GM23338 (cell line): ENCODE results near the gene IRF2BPL. TPM values are rescaled to one million over a fixed set of nuclear protein-coding genes. Genes with fewer than 3 reads are reported as not detected.
A peak's percentile ranks its signal among the peaks of the same experiment; 100 is the strongest.

ENCODE experiments used
- ATAC-seq: fragments of 200-7000 bp; cut with Tn5 transposase; 3 replicates; pipeline ENCODE4 v1.9.1; 2020
- DNase-seq: peaks from one replicate; pipeline ENCODE4 v3.0.0-alpha.2; 2015; ENCODE audit warnings: low spot score
- H2AFZ ChIP-seq: fragments of 200-600 bp; sonication (generic); 2 replicates; pipeline ENCODE4 v1.8.0; 2016; ENCODE audit warnings: antibody characterized with exemption, mild to moderate bottlenecking, moderate library complexity
- H3F3A ChIP-seq: fragments of 200-600 bp; sonication (generic); replicated peaks from 2 replicates; pipeline ENCODE4 v1.8.0; 2017; ENCODE audit warnings: antibody characterized with exemption, mixed run types, low read depth
- H3K27ac ChIP-seq: fragments of 200-600 bp; sonication (generic); 2 replicates; pipeline ENCODE4 v1.6.1; 2016; ENCODE audit warnings: low read depth
- H3K27me3 ChIP-seq: fragments of 200-600 bp; sonication (generic); 2 replicates; pipeline ENCODE4 v1.8.0; 2016; ENCODE audit warnings: mild to moderate bottlenecking, mixed run types, moderate library complexity; ENCODE audit not compliant: insufficient read depth
- H3K36me3 ChIP-seq: fragments of 200-600 bp; sonication (generic); 2 replicates; pipeline ENCODE4 v1.8.0; 2016; ENCODE audit warnings: mild to moderate bottlenecking; ENCODE audit not compliant: insufficient read depth
- H3K4me1 ChIP-seq: fragments of 200-600 bp; sonication (generic); 2 replicates; pipeline ENCODE4 v1.8.0; 2016; ENCODE audit warnings: mild to moderate bottlenecking, moderate library complexity; ENCODE audit not compliant: insufficient read depth
- H3K4me2 ChIP-seq: fragments of 200-600 bp; sonication (generic); 2 replicates; pipeline ENCODE4 v1.7.1; 2017; ENCODE audit warnings: mixed run types
- H3K4me3 ChIP-seq: fragments of 200-600 bp; sonication (generic); 2 replicates; pipeline ENCODE4 v1.6.1; 2016; ENCODE audit warnings: mixed run types
- H3K79me2 ChIP-seq: fragments of 200-600 bp; sonication (generic); replicated peaks from 2 replicates; pipeline ENCODE4 v1.8.0; 2017; ENCODE audit warnings: mild to moderate bottlenecking; ENCODE audit not compliant: insufficient read depth
- H3K9me2 ChIP-seq: fragments of 200-600 bp; sonication (generic); 2 replicates; pipeline ENCODE4 v1.8.0; 2017; ENCODE audit not compliant: insufficient read depth
- H4K20me1 ChIP-seq: fragments of 200-600 bp; sonication (generic); replicated peaks from 2 replicates; pipeline ENCODE4 v1.8.0; 2017; ENCODE audit warnings: mild to moderate bottlenecking; ENCODE audit not compliant: insufficient read depth
- H3K27ac Mint-ChIP-seq: 2 replicates; pipeline ENCODE4 v1.8.0; 2020; ENCODE audit warnings: inconsistent platforms, mild to moderate bottlenecking, moderate library complexity, mixed read lengths
- H3K27me3 Mint-ChIP-seq: 3 replicates; pipeline ENCODE4 v1.8.0; 2022; ENCODE audit warnings: low read depth, mild to moderate bottlenecking, moderate library complexity, mixed read lengths, inconsistent platforms; ENCODE audit not compliant: insufficient read depth, poor library complexity
- H3K36me3 Mint-ChIP-seq: 3 replicates; pipeline ENCODE4 v1.8.0; 2021; ENCODE audit warnings: low read depth, mild to moderate bottlenecking, inconsistent platforms, moderate library complexity, mixed read lengths
- H3K4me1 Mint-ChIP-seq: 3 replicates; pipeline ENCODE4 v1.8.0; 2020; ENCODE audit warnings: mild to moderate bottlenecking, inconsistent platforms, mixed read lengths
- H3K4me3 Mint-ChIP-seq: 3 replicates; pipeline ENCODE4 v1.8.0; 2021; ENCODE audit warnings: moderate library complexity, mild to moderate bottlenecking, inconsistent platforms, mixed read lengths
- H3K9me3 Mint-ChIP-seq: 3 replicates; pipeline ENCODE4 v1.8.0; 2020; ENCODE audit warnings: moderate library complexity, mild to moderate bottlenecking, inconsistent platforms, mixed read lengths
- EZH2phosphoT487 ChIP-seq: fragments of 200-600 bp; sonication (generic); IDR thresholded peaks from one replicate; pipeline ENCODE4 v1.8.1; 2018; ENCODE audit warnings: antibody characterized with exemption; ENCODE audit not compliant: unreplicated experiment
- JUNB ChIP-seq: IDR thresholded peaks from one replicate; pipeline ENCODE4 v1.6.1; 2016; ENCODE audit warnings: antibody characterized with exemption; ENCODE audit not compliant: unreplicated experiment
- NANOG ChIP-seq: IDR thresholded peaks from 2 replicates; pipeline ENCODE4 v1.6.1; 2016; ENCODE audit warnings: antibody characterized with exemption, borderline replicate concordance
- STAT1 ChIP-seq: IDR thresholded peaks from one replicate; pipeline ENCODE4 v1.6.1; 2016; ENCODE audit warnings: antibody characterized with exemption; ENCODE audit not compliant: unreplicated experiment
- ZNF114 ChIP-seq: fragments of 250-450 bp; sonication (Bioruptor Pico); IDR thresholded peaks from 2 replicates; pipeline ENCODE4 v1.5.0; 2020; ENCODE audit warnings: mild to moderate bottlenecking, moderate library complexity
- polyA plus RNA-seq: library from polyadenylated mRNA; unstranded; fragments of >200 nt; fragmentation: Nextera tagmentation; extraction: Ambion mirVana; gene quantifications from 2 replicates; pipeline ENCODE4 v1.2.1, GENCODE V29; 2016
- total RNA-seq: library from RNA; depleted of rRNA; stranded (reverse); fragments of >200 nt; shearing (Covaris generic); gene quantifications from 2 replicates; pipeline ENCODE4 v1.2.3, GENCODE V29; 2014
- TF ChIP-seq, protein P1 (sequence below): fragments of 250-450 bp; sonication (Bioruptor Pico); IDR thresholded peaks from 2 replicates; pipeline ENCODE4 v1.5.0; 2020; ENCODE audit warnings: mild to moderate bottlenecking, moderate library complexity
- TF ChIP-seq, protein P2 (sequence below), 2 experiments: fragments of 200-600 bp in 1 of 2; sonication (generic) in 1 of 2; conservative IDR thresholded peaks; 2 replicates each; pipeline versions ENCODE4 v1.5.1 to v1.6.1; 2016 to 2017; ENCODE audit warnings: antibody characterized with exemption in 2 of 2, low read depth in 2 of 2, mild to moderate bottlenecking in 2 of 2, moderate library complexity in 1 of 2
- TF ChIP-seq, protein P3 (sequence below): IDR thresholded peaks from 2 replicates; pipeline ENCODE4 v1.6.1; 2016; ENCODE audit warnings: antibody characterized with exemption

IRF2BPL gene
- total and polyA plus RNA-seq, 2 experiments from 2014 or later: 11.2 to 119 TPM

DNA sequence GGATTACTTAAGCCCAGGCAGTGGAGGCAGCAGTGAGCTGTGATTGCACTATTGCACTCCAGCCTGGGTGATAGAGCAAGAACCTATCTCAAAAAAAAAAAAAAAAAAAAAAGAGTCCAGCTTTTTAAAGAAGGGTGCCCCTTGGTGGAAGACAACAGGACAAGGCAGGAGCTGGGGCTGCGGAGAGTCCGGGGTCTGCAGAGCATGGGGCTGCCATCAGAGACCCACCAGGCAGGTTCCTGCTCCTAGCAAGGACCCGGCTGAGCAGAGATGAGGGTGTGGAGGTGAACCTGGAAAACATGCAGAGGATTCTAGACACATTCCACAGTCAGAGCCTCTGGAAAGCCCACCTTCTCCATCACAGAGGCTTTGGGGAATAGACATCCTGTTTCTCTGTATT, 48.5 kb upstream of the IRF2BPL start (continued):
- TF ChIP-seq, protein P1, sequence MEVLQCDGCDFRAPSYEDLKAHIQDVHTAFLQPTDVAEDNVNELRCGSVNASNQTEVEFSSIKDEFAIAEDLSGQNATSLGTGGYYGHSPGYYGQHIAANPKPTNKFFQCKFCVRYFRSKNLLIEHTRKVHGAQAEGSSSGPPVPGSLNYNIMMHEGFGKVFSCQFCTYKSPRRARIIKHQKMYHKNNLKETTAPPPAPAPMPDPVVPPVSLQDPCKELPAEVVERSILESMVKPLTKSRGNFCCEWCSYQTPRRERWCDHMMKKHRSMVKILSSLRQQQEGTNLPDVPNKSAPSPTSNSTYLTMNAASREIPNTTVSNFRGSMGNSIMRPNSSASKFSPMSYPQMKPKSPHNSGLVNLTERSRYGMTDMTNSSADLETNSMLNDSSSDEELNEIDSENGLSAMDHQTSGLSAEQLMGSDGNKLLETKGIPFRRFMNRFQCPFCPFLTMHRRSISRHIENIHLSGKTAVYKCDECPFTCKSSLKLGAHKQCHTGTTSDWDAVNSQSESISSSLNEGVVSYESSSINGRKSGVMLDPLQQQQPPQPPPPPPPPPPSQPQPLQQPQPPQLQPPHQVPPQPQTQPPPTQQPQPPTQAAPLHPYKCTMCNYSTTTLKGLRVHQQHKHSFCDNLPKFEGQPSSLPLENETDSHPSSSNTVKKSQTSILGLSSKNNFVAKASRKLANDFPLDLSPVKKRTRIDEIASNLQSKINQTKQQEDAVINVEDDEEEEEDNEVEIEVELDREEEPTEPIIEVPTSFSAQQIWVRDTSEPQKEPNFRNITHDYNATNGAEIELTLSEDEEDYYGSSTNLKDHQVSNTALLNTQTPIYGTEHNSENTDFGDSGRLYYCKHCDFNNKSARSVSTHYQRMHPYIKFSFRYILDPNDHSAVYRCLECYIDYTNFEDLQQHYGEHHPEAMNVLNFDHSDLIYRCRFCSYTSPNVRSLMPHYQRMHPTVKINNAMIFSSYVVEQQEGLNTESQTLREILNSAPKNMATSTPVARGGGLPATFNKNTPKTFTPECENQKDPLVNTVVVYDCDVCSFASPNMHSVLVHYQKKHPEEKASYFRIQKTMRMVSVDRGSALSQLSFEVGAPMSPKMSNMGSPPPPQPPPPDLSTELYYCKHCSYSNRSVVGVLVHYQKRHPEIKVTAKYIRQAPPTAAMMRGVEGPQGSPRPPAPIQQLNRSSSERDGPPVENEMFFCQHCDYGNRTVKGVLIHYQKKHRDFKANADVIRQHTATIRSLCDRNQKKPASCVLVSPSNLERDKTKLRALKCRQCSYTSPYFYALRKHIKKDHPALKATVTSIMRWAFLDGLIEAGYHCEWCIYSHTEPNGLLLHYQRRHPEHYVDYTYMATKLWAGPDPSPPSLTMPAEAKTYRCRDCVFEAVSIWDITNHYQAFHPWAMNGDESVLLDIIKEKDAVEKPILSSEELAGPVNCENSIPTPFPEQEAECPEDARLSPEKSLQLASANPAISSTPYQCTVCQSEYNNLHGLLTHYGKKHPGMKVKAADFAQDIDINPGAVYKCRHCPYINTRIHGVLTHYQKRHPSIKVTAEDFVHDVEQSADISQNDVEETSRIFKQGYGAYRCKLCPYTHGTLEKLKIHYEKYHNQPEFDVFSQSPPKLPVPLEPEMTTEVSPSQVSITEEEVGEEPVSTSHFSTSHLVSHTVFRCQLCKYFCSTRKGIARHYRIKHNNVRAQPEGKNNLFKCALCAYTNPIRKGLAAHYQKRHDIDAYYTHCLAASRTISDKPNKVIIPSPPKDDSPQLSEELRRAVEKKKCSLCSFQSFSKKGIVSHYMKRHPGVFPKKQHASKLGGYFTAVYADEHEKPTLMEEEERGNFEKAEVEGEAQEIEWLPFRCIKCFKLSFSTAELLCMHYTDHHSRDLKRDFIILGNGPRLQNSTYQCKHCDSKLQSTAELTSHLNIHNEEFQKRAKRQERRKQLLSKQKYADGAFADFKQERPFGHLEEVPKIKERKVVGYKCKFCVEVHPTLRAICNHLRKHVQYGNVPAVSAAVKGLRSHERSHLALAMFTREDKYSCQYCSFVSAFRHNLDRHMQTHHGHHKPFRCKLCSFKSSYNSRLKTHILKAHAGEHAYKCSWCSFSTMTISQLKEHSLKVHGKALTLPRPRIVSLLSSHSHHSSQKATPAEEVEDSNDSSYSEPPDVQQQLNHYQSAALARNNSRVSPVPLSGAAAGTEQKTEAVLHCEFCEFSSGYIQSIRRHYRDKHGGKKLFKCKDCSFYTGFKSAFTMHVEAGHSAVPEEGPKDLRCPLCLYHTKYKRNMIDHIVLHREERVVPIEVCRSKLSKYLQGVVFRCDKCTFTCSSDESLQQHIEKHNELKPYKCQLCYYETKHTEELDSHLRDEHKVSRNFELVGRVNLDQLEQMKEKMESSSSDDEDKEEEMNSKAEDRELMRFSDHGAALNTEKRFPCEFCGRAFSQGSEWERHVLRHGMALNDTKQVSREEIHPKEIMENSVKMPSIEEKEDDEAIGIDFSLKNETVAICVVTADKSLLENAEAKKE (CRISPR knock-in tag): no peak
- TF ChIP-seq NANOG: no peak

DNA sequence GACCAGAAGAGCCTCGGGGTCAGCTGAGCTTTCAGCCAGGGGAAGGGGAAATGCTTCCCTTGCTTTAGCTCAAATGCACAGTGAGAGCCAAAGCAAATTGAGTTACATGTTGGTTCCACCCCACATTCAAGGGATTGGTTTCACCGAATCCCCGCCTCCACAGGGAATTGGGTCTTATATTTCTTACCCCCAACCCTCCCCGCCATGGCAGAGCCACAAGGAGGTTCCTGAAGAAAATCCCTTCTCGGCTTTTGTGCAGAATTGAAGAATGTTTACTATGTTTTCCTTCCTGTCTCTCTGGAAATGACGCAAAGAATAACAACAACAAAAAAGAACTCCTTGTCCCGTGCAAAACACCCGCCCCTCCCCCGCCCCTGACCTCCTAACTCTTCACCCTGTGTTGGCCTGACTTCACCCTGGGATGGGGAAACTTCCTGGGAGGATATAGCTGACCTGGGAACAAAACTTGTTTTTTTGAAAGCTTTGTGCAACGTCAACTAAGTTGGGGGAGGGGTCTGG, 47.7 kb upstream of the IRF2BPL start:
- peak overlapping the region; percentile 82; the same call in 1 of the 2 replicates for H3K27ac ChIP-seq
- H3K79me2 ChIP-seq: no peaks in the 10 kb centered on the region
- H3K9me3 Mint-ChIP-seq: 0 out of 3 replicates have a peak, but pooled peaks cover 3% of the 10 kb centered on the region
- H3K4me1 Mint-ChIP-seq: peaks cover 24% of the 10 kb centered on the region; the same call in 2 of the 3 replicates
- H3K27me3 ChIP-seq: no peaks in the 10 kb centered on the region
- H3K4me3 Mint-ChIP-seq: peak overlapping the region; percentile 57; the same call in 2 of the 3 replicates
- H3K4me1 ChIP-seq: peaks cover 26% of the 10 kb centered on the region
- no peaks in the 10 kb centered on the region for H4K20me1 ChIP-seq
- peak overlapping the region; percentile 49 for H3K4me2 ChIP-seq
- peak overlapping the region; percentile 93 for H3K27ac Mint-ChIP-seq
- peak overlapping the region; percentile 34 for H3K4me3 ChIP-seq
- peaks cover 10% of the 10 kb centered on the region for H3K27me3 Mint-ChIP-seq
- ATAC-seq: peak; percentile 73
- H3K36me3 Mint-ChIP-seq: no peaks in the 10 kb centered on the region
- no peaks in the 10 kb centered on the region; the same call in 1 of the 2 replicates for H3F3A ChIP-seq
- peak; percentile 77 for DNase-seq
- H2AFZ ChIP-seq: peak overlapping the region; percentile 87
- H3K36me3 ChIP-seq: no peaks in the 10 kb centered on the region
- no peaks in the 10 kb centered on the region for H3K9me2 ChIP-seq
- TF ChIP-seq JUNB (no peak), EZH2phosphoT487 (no peak), STAT1 (no peak), ZNF114 (CRISPR knock-in tag) (no peak), NANOG (no peak)
- TF ChIP-seq, protein P2, sequence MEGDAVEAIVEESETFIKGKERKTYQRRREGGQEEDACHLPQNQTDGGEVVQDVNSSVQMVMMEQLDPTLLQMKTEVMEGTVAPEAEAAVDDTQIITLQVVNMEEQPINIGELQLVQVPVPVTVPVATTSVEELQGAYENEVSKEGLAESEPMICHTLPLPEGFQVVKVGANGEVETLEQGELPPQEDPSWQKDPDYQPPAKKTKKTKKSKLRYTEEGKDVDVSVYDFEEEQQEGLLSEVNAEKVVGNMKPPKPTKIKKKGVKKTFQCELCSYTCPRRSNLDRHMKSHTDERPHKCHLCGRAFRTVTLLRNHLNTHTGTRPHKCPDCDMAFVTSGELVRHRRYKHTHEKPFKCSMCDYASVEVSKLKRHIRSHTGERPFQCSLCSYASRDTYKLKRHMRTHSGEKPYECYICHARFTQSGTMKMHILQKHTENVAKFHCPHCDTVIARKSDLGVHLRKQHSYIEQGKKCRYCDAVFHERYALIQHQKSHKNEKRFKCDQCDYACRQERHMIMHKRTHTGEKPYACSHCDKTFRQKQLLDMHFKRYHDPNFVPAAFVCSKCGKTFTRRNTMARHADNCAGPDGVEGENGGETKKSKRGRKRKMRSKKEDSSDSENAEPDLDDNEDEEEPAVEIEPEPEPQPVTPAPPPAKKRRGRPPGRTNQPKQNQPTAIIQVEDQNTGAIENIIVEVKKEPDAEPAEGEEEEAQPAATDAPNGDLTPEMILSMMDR (conservative IDR thresholded peaks at IDR 0.05; ENCODE audit: low read depth in 2 of 2): no peak
- TF ChIP-seq, protein P3, sequence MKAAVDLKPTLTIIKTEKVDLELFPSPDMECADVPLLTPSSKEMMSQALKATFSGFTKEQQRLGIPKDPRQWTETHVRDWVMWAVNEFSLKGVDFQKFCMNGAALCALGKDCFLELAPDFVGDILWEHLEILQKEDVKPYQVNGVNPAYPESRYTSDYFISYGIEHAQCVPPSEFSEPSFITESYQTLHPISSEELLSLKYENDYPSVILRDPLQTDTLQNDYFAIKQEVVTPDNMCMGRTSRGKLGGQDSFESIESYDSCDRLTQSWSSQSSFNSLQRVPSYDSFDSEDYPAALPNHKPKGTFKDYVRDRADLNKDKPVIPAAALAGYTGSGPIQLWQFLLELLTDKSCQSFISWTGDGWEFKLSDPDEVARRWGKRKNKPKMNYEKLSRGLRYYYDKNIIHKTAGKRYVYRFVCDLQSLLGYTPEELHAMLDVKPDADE: no peak
